ENCODE measurements around the gene PSG2.
"Not testable (repeated sequence)": the region's sequence is repeated elsewhere in the genome, so short reads cannot be mapped to it uniquely, and the experiment has no call there.

The PSG2 gene

GRCh38 chr19:43047966-43048365 is 34.5 kb downstream of the PSG2 start:
- not testable (repeated sequence) for H3K27me3 ChIP-seq (ENCODE audit: insufficient read depth, low read length, poor library complexity, severe bottlenecking); H3K9me3 ChIP-seq (ENCODE audit: insufficient read depth, low read depth, low read length); H4K20me1 ChIP-seq (ENCODE audit: insufficient read depth, low read length, poor library complexity, severe bottlenecking); H3K4me2 ChIP-seq (ENCODE audit: low read depth, low read length, poor library complexity, severe bottlenecking); H3K79me2 ChIP-seq (ENCODE audit: insufficient read depth, low read length); H2AFZ ChIP-seq (ENCODE audit: low read length); H3K9me2 ChIP-seq (replicated peaks; ENCODE audit: low read depth, low read length); H3K4me3 ChIP-seq (ENCODE audit: low read length, poor library complexity, severe bottlenecking); H3K36me3 ChIP-seq (ENCODE audit: insufficient read depth, low read length); H3K9ac ChIP-seq (ENCODE audit: low read depth, low read length, poor library complexity, severe bottlenecking); H3F3A ChIP-seq (ENCODE audit: low read depth); H3K4me1 ChIP-seq (ENCODE audit: insufficient read depth, low read length, poor library complexity, severe bottlenecking)

- H3K9me3 ChIP-seq (ENCODE audit: insufficient read depth, low read depth, low read length); H3K79me2 ChIP-seq (ENCODE audit: insufficient read depth, low read length); H4K20me1 ChIP-seq (ENCODE audit: insufficient read depth, low read length, poor library complexity, severe bottlenecking); H3K36me3 ChIP-seq (ENCODE audit: insufficient read depth, low read length); H3F3A ChIP-seq (ENCODE audit: low read depth); H2AFZ ChIP-seq (ENCODE audit: low read length); H3K9me2 ChIP-seq (replicated peaks; ENCODE audit: low read depth, low read length); H3K4me1 ChIP-seq (ENCODE audit: insufficient read depth, low read length, poor library complexity, severe bottlenecking); H3K27me3 ChIP-seq (ENCODE audit: insufficient read depth, low read length, poor library complexity, severe bottlenecking); H3K4me2 ChIP-seq (ENCODE audit: low read depth, low read length, poor library complexity, severe bottlenecking); H3K4me3 ChIP-seq (ENCODE audit: low read length, poor library complexity, severe bottlenecking); H3K9ac ChIP-seq (ENCODE audit: low read depth, low read length, poor library complexity, severe bottlenecking): not testable (repeated sequence)
Observed at GRCh38 chr19:43046578-43046977, 35.9 kb downstream of the PSG2 start.

GRCh38 chr19:43043492-43044180 is 38.9 kb downstream of the PSG2 start:
- not testable (repeated sequence) for H4K20me1 ChIP-seq (ENCODE audit: insufficient read depth, low read length, poor library complexity, severe bottlenecking); H3K4me1 ChIP-seq (ENCODE audit: insufficient read depth, low read length, poor library complexity, severe bottlenecking); H2AFZ ChIP-seq (ENCODE audit: low read length); H3K9ac ChIP-seq (ENCODE audit: low read depth, low read length, poor library complexity, severe bottlenecking); H3K79me2 ChIP-seq (ENCODE audit: insufficient read depth, low read length); H3K4me2 ChIP-seq (ENCODE audit: low read depth, low read length, poor library complexity, severe bottlenecking); H3K4me3 ChIP-seq (ENCODE audit: low read length, poor library complexity, severe bottlenecking); H3K36me3 ChIP-seq (ENCODE audit: insufficient read depth, low read length); H3K9me2 ChIP-seq (replicated peaks; ENCODE audit: low read depth, low read length); H3K27me3 ChIP-seq (ENCODE audit: insufficient read depth, low read length, poor library complexity, severe bottlenecking); H3F3A ChIP-seq (ENCODE audit: low read depth); H3K9me3 ChIP-seq (ENCODE audit: insufficient read depth, low read depth, low read length)

GRCh38 chr19:43031645-43032044 is 50.9 kb downstream of the PSG2 start:
- not testable (repeated sequence) for H3K36me3 ChIP-seq (ENCODE audit: insufficient read depth, low read length); H3F3A ChIP-seq (ENCODE audit: low read depth); H3K9ac ChIP-seq (ENCODE audit: low read depth, low read length, poor library complexity, severe bottlenecking); H3K27me3 ChIP-seq (ENCODE audit: insufficient read depth, low read length, poor library complexity, severe bottlenecking); H2AFZ ChIP-seq (ENCODE audit: low read length); H3K9me3 ChIP-seq (ENCODE audit: insufficient read depth, low read depth, low read length); H4K20me1 ChIP-seq (ENCODE audit: insufficient read depth, low read length, poor library complexity, severe bottlenecking); H3K9me2 ChIP-seq (replicated peaks; ENCODE audit: low read depth, low read length); H3K79me2 ChIP-seq (ENCODE audit: insufficient read depth, low read length); H3K4me1 ChIP-seq (ENCODE audit: insufficient read depth, low read length, poor library complexity, severe bottlenecking); H3K4me3 ChIP-seq (ENCODE audit: low read length, poor library complexity, severe bottlenecking); H3K4me2 ChIP-seq (ENCODE audit: low read depth, low read length, poor library complexity, severe bottlenecking)

- no peak overlapping the region for H2AFZ ChIP-seq (ENCODE audit: low read length)
- no peaks in the 10 kb centered on the region for H3K36me3 ChIP-seq (ENCODE audit: insufficient read depth, low read length)
- no peaks in the 10 kb centered on the region for H3F3A ChIP-seq (ENCODE audit: low read depth)
- no peaks in the 10 kb centered on the region for H3K4me1 ChIP-seq (ENCODE audit: insufficient read depth, low read length, poor library complexity, severe bottlenecking)
- H3K9me2 ChIP-seq (replicated peaks; ENCODE audit: low read depth, low read length), result no peaks in the 10 kb centered on the region
- no peaks in the 10 kb centered on the region for H3K27me3 ChIP-seq (ENCODE audit: insufficient read depth, low read length, poor library complexity, severe bottlenecking)
- H3K4me3 ChIP-seq (ENCODE audit: low read length, poor library complexity, severe bottlenecking), result no peak overlapping the region
- no peak for TF ChIP-seq CTCF (conservative IDR thresholded peaks at IDR 0.05; ENCODE audit: low read length)
- TF ChIP-seq EZH2phosphoT487 (IDR thresholded peaks at IDR 0.05; ENCODE audit: borderline replicate concordance), result no peak
- H4K20me1 ChIP-seq (ENCODE audit: insufficient read depth, low read length, poor library complexity, severe bottlenecking), result no peaks in the 10 kb centered on the region
- H3K9ac ChIP-seq (ENCODE audit: low read depth, low read length, poor library complexity, severe bottlenecking), result no peak overlapping the region
- H3K9me3 ChIP-seq (ENCODE audit: insufficient read depth, low read depth, low read length), result no peaks in the 10 kb centered on the region
- H3K4me2 ChIP-seq (ENCODE audit: low read depth, low read length, poor library complexity, severe bottlenecking), result no peak overlapping the region
- H3K79me2 ChIP-seq (ENCODE audit: insufficient read depth, low read length), result no peaks in the 10 kb centered on the region
Observed at GRCh38 chr19:43028866-43029265, 53.6 kb downstream of the PSG2 start.

Data from Loucy (cell line).